GM18507 (cell line): ENCODE measurements around the gene ASCC1.
"Not testable (repeated sequence)": the region's sequence is repeated elsewhere in the genome, so short reads cannot be mapped to it uniquely, and the experiment has no call there.

ENCODE experiments used
- DNase-seq: peaks from one replicate; pipeline ENCODE4 v3.0.0; 2011; ENCODE audit warnings: low read depth; ENCODE audit not compliant: insufficient read length; ENCODE audit errors: extremely low spot score
- FAIRE-seq: peaks from 2 replicates; lab custom pipeline; 2011; peaks lifted over from hg19 to GRCh38; lab: Jason Lieb, UNC

The ASCC1 gene

DNA sequence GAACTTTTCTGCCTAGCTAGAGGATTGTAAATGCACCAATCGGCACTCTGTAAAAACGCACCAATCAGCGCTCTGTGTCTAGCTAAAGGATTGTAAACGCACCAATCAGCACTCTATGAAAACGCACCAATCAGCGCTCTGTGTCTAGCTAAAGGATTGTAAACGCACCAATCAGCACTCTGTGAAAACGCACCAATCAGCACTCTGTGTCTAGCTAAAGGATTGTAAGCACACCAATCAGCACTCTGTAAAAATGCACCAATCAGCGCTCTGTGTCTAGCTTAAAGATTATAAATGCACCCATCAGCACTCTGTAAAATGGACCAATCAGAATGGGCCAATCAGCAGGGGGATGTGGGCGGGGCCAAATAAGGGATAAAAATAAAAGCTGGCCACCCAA, 79.9 kb downstream of the ASCC1 start:
- DNase-seq, FAIRE-seq: not testable (repeated sequence)

DNA sequence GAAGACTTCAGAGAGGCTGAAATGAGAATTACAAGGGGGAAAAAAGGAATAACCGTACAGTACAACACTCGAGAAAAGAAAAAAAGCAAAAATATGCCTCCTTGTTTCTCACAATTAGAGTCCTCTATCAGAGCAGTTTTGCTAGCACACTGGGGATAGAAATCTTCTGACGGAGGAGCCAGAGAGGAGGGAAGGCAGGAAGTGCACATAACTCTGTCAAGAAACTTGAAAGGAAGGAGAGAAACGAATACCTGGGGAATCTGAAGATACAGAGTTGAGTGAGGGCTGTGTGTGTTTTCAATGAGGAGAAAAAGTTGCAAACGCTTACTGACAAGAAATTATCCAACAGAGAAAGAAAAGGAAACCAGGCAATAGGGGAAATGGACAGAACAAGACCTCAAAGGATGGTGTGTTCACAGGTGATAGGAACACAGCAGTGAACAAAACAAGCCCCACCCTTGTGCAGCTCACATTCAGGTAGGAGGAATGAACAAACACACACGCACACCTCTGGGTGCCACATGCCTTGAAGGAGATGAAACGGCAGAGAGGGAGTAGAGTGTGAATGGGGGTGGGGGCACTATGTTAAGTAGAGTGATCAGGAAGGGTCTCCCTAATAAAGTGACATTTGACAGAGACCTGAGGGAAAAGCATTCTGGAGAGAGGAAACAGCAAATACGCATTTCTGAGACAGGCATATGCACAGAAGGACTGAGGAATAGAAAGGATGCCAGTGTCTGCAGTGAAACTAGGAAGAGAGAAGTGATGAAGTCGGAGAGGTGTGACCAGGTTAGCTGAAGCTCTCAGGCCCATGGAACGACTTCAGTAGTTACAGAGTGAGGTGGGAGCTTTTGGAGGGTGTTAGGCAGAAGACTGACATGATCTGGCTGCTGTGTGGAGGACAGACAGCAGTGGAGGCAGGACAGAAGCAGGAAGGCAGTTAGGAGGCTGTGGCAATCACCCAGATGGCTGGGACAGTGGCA, 81.0 kb downstream of the ASCC1 start:
- no peak for DNase-seq
- FAIRE-seq: peak; percentile 38

DNA sequence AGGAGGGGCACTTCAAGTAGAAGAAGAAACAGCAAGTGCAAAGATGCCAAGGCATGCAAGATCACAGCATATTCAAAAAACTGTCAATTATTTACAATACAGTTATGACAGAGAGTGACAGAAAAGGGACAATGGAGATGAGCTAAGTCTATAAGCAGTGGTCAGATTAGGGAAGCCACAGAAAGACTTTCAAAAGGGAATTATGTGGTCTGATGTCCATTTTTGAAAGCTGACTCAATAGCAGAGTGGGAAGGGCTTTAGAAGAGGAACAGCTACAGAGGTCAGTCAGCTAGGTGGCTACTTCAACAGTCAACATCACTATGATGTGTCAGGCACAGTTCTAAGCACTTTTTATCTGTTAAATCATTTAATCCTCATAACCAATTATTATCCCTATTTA, 82.6 kb downstream of the ASCC1 start:
- FAIRE-seq (peak; percentile 97), DNase-seq (peak; percentile 69)

DNA sequence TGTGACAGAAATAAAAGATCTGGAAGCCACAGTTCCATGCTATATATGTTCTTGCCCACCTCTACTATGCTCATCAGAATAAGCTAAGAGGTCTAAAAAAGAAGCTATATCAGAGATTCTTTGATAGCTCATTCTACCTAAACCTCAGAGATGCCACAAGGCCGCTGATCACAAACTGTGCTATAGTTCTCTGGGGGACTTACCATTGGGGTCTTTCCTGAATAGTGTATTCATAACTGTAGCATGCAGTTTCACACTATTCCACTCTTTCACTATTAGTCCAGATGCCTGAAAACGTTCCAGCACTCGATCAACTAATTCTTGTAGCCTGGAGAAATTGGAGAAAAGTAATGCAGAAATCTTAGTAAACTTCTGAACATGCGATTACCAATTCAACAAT, 83.2 kb downstream of the ASCC1 start:
- no peak for DNase-seq
- peak; percentile 39 for FAIRE-seq

DNA sequence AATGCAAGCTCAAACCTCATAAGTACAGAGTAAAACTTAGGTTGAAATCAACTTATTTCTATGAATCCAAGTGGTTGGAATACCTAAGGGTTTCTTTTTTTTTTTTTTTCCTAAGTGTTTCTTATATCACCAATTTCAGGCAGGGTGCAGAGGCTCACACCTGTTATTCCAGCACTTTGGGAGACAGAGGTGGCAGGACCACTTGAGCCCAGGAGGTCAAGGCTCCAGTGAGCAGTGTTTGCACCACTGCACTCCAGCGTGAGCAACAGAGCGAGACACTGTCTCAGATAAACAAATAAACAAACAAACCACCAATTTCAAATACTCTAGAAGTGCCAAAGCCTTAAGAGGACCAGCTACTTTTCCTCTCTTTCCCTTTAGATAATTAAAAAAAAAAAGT, 88.5 kb downstream of the ASCC1 start:
- no peak for DNase-seq
- no peak for FAIRE-seq

DNA sequence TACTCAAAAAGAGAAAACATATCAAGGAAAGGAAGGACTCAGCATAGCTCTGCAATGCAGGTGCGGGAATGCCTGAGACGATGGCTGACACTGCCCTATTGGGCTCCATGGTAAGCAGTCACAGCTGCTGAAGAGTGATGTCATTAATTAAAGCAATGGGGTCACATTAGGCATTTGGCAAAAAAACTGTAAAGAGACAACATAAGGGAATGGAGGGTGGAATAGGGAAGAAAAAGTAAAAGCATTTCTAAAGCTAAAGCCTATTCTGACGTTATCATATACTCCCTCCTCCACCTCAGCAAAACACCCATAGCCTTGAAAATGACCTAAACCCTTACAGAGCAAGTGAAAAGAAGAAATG, 89.2 kb downstream of the ASCC1 start:
- DNase-seq (no peak), FAIRE-seq (no peak)

DNA sequence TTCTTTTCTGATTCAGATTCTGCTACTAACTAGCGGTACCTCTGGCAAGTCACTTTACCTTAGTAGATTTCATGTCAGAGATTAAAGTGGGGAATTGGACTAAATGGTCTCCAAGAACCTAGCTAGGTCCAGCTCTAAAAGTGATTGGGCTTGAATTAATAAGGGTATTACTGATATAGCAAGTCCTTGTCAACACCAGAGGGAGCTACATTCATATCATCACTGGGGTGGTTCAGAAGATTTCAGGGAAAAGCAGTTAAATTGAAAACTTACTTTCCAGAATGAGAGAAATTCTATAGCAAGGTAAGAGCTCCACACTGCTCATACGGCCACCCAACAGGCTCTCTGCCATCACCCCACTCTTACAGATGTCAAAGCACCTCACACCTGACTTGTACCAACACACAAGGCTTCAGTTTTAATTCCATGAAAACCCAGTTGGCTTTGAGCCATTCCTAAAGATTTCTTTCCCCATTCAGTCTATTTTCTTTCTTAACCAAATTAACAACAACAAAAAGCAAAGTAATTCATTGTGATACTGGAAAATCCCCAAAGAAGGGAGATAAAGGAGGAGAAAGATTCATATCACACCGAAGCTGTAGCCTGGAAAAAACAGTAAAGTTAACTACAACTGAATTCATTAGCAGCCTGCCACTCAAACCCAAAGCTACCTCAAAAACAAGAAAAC, 89.7 kb downstream of the ASCC1 start:
- DNase-seq (no peak), FAIRE-seq (peak; percentile 72)

DNA sequence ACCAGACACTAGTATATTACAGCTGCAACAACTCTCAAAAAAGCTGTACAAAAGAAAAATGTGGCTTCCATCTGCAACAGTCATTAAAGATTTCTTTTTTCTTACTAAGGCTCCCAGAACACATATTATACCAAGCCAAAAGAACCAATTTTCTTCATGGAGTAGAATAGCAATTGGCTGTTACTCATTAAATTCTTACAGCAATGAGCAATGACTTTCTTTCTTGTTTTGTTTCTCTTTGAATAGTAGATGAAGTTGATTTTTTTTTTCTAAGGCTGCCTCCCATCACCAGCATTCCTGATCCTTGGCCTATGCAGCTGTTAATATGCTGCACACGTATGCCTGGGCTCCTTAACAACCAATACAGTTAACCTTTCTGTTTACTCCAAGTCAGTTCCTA, 91.1 kb downstream of the ASCC1 start:
- no peak for DNase-seq
- no peak for FAIRE-seq

DNA sequence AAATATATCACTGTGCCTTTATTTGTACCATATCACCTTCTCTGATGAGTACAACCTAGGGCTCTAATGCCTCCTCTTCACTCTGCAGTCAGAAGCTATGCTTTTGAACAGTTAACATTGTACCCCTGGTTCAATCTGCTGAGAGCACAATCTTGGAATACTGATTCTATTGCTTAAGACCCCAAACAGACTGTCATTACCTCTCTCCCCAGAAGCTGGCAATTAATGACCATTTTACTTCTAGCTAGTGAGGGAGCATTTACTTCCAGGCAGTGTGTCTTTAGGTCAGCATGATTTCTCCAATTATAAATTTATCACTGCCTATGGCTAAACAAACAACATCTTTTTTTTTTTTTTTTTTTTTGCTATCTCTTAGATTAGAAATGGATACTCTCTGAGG, 91.7 kb downstream of the ASCC1 start:
- no peak for DNase-seq
- no peak for FAIRE-seq

DNA sequence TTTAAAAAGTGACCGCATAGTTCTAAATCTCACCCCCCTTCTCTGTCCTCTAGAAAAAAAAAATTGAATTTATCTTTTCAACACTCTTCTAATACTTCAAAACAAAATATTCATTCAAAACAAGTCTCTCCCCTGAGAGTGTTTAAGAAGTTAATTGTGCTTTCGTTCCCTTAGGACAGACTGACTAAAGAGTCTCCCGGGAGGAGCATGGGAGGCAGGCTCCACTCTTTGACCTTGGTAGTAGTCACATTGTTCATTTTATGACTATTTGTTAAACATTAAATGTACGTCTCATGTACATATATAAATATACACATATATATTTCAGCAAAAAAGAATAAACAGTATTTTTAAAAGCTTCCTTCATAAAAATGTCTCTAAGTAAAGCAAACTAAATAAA, 92.5 kb downstream of the ASCC1 start:
- DNase-seq (no peak), FAIRE-seq (no peak)

DNA sequence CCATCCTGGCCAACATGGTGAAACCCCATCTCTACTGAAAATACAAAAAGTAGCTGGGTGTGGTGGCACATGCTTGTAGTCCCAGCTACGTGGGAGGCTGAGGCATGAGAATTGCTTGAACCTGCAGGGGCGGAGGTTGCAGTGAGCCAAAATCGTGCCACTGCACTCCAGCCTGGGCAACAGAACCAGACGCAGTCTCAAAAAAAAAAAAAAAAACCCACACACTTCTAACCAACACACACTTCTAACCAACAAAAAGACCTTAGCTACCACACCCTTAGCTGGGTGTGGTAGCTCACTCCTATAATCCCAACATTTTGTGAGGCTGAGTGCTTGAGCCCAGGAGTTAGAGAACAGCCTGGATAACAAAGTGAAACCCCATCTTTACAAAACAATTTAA, 93.9 kb downstream of the ASCC1 start:
- no peak for DNase-seq

DNA sequence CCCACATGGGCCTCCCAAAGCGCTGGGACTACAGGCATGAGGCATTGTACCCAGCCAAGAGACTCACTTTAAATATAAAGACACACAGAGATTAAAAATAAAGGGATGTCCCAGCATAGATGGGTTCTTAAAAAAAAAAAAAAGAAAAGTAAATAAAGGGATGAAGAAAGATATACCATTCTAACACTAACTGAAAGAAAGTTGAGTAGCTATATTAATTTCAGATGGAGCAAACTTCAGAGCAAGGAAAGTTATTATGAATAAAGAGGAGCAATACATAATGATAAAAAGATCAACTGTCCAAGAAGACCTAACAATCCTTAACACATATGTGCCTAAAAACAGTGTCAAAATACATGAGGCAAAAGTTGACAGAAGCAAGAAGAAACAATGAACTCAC, 94.7 kb downstream of the ASCC1 start:
- no peak for DNase-seq
- no peak for FAIRE-seq

More for the DNA sequence above, 93.9 kb downstream of the ASCC1 start:
- FAIRE-seq: no peak

DNA sequence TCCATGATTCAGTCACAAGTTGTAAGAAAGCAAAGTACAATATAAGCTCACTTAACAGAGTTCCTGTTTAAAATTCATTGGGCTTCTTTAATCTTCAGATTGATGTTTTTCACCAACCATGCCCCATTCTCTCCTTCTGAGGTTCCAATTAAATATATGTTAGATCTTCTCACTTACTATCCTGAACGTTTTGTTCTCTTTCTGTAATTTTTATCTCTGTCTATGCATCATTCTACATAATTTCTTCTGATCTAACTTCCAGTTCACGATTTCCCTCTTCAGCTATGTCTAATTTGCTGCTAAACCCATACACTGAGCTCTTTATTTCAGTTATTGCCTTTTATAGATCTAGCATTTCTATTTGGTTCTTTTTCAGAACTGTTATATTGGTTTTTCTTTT, 99.7 kb downstream of the ASCC1 start:
- peak; percentile 24 for FAIRE-seq
- no peak for DNase-seq

DNA sequence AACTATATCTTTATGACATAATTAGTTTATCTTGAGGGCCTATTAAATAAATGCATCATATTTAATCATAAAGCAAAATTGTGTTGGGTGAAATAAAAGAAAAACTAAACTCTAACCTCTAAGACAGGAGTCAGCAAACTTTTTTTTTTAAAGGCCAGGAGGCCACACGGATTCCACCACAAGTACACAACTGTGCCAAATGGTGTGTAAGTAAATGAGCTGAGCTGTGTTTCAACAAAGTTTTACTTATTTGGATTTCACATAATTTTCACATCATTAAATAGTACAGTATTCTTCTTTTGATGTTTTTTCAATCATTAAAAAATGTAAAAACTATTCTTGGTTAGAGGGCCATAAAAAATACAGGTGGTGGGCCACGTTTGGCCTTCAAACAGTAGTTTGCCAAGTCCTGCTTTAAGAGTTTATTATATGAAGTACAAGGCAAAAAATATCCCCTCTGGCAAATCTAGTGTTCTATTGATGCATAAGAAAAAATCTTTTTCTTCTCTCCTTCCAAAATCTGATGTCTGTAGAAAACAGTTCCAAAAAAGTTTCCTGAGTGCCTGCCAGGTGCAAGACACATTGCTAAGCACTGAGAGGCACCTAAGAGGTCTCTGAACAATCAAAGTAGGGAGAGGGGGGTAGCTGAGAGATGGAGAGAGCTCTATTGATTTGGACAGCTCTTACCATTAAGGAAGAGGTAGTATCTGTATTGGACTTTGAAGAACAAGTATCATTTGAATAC, 101.2 kb downstream of the ASCC1 start:
- no peak for DNase-seq
- FAIRE-seq: no peak

DNA sequence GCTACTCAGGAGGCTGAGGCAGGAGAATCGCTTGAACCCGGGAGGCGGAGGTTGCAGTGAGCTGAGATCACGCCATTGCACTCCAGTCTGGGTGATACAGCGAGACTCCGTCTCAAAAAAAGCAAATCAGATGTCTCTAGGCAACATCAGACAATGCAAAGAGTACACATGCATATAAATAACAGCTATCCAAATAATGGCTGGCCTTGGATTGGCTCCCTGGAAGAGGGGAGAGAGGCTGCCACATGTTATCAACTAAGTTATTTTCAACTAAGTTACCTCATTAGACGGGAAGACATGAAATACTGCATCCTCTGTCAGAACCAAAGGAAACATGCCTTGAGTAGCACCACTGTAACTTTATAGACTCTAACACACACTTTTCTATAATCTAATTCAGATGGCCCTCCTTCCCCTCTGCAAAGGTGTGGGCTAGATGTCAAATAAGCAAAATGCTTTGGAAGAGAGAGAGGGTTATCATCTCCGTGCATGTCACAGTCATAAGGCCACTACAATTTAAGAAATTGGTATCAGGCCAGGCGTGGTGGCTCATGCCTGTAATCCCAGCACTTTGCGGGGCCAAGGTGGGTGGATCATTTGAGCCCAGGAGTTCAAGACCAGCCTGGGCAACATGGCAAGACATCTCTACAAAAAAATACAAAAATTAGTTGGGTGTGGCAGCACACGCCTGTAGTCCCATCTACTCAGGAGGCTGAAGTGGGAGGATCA, 105.2 kb downstream of the ASCC1 start:
- DNase-seq: no peak
- FAIRE-seq: no peak

DNA sequence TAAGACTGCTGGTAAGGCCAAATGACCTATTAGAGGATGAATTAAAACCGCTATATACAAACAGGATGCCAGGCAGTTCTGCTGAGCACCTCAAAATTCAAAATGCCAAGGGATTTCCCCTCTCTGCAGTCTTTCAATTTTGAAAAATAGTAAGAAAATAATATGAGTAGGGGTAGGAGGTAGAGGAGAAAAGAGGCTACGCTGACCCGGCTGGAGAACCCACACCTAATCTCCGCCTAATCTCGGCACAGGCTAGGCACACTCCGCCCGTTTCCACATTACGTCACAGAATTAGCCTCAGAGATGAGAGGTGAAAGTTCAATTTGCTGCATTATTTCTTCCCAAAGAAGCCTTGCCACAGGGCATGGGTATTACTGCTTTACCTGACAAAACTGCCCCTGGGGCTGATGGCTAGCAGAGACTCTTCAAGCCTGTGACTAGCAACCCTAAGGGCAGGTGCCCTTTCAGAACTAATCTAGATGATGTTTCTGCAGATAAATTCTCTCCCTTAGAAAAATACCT, 106.4 kb downstream of the ASCC1 start:
- DNase-seq (no peak), FAIRE-seq (no peak)

DNA sequence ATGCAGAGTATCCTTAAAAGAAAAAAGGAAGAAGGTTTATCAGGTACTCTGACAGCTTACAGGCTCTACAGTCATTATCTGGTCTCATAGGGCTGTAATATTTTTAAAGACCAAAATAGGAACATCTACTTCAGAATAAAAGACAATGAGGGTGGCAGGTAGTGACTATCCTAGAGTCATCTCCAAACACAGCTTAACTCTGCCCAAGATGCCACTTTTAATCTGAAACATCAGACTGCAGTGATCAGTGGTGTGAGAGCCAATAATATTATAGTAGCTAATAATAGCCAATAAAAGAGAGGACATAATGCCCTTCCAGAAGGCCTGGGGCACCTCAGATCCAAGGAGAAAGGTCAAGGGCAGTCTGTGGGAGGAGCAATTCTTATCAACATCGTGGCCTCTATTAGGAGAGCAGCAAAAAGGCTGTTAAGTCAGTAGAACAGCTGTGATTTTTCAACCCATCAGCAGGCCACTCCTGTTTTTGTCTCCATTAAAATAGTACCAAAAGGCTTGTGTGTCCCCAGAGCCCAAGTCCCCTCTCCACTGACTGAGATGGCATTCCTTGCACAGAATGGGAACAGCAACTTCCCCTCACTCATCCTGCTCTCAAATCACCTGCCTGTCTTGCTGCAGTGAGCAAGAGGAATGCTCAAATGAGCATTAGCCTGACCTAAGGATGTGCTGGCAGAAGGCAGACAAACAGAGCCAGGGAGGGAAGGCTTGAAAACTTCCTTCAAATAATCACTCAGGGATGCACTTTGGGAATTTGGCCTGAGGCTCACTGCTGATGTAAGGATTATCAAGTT, 107.0 kb downstream of the ASCC1 start:
- DNase-seq: no peak
- no peak for FAIRE-seq

DNA sequence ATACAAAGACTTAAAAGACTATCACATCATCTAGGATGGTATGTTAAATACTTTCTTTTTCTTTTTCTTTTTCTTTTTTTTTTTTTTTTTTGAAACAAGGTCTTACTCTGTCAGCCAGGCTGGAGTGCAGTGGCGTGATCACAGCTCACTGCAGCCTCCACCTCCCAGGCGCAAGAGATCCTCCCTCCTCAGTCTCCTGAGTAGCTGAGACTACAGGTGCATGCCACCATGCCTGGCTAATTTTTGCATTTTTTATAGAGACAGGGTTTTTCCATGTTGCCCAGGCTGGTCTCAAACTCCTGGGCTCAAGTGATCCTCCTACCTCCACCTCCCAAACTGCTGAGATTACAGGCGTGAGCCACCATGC, 108.1 kb downstream of the ASCC1 start:
- not testable (repeated sequence) for DNase-seq, FAIRE-seq
